GM19238 (cell line): Measurements from ENCODE around the gene RELA.

Experiments used
- DNase-seq: peaks from one replicate; pipeline ENCODE4 v3.0.0; 2011; ENCODE audit warnings: low spot score; ENCODE audit not compliant: insufficient read length

Gene RELA

DNA sequence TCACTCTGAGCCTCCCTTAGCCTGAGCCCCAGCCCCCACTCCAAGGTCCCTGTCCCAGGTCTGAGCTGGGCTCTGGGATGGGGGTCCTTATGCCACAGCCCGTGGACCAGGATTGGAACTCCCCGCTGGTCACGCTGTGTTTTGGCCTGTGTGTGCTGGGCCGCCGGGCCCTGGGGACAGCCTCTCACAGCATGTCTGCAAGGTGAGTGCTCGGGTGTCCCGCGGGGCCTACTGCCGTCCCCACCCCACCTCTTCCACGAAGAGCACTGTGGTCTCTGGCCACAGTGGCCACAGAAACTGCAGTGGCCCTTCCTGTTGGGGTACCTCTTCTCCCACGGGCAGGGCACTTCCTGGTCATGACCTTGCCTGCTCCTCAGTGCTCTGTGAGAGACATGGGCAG, 28.3 kb downstream of the RELA start:
- DNase-seq: no peak

DNA sequence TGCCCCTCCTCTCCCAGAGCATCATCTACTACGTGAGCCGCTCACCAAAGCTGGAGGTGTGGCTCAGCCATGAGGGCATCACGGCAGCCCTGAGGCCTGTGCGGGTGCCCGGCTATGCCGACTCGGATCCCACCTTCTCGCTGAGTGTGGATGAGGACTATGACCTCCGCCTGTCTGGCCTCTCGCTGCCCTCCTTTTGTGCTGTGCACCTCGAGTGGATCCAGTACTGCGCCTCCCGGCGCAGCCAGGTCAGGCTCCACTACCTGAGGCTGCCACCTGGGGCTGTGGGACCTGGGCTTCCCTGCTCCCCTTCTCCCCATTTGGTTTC, 28.6 kb downstream of the RELA start:
- DNase-seq: no peak

DNA sequence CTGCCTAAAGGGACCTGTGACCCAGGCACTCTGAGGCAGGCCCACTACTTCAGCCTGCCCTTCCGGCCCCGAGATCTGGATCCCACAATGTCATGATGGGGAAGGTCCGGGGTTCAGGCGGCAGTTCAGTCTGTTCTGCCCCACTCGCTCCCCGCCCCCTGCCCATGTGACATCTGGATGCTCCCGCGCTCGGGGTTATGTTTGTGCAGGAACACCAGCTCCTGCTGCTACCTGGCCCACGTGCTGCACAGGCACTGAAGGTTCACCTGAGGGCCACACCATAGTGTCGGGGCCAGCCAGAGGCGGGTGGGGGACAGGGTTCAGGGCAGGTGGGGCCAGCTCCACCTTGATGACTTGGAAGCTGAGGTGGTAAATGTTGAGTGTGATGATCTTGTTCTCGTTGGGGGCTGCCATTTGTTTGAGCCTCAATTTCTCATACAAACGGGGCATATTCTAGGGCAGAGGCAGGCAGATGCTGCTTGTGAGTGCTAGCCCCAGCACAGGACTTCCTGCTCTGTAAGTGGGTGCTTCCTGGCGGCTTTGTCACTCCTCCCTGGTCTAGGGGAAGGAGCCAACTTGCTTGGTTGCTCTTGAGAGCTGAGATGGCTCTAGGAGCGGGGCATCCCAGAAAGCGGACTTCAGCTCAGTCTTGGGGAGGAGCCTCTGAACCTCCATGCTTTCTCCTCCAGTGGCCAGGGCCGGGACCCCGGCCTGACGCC, 29.2 kb downstream of the RELA start:
- no peak for DNase-seq

DNA sequence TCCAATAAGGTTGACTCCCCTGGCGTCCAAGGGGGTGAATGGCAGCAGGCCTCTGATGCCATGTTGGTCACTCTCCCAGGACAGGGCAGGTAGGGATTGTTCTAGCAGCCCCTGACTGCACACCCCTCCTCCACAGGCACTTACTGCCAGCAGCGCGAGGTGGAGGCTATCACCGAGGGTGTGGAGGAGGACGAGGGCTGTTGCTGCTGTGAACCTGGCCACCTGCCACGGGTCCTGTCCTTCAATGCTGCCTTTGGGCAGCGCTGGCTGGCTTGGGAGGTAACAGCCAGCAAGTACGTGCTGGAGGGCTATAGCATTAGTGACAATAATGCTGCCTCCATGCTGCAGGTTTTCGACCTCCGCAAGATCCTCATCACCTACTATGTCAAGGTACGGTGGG, 32.5 kb downstream of the RELA start:
- DNase-seq: no peak

DNA sequence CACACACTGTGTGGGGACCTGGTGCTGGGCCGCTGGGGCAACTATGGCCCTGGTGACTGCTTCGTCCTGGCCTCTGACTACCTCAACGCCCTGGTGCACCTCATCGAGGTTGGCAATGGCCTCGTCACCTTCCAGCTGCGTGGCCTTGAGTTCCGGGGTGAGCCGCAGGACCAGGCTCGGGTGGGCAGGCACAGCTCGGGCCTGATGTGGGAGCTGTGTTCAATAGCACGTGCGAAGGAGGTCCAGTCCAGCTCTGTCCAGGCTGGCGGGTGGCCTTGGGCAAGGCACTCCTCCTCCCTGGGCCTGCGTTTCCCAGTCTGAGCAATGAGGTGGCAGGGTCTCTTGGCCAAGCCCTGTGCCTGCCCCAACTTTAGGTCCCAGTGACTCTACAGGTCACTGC, 33.1 kb downstream of the RELA start:
- no peak for DNase-seq

DNA sequence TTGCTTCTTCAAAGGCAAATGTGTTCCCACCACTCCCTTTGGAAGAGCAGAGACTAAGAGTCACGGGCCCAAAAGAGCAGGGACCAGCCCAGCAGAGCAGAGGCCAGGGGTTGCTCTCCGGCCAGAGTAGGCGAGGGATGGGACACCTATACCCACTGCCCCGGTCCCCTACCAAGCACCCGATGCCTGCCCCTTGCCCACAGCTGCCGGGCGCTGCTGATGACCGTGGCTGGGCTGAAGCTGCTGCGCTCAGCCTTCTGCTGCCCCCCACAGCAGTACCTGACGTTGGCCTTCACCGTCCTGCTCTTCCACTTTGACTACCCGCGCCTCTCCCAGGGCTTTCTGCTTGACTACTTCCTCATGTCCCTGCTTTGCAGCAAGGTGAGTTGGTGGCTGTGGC, 35.5 kb downstream of the RELA start:
- DNase-seq: no peak

DNA sequence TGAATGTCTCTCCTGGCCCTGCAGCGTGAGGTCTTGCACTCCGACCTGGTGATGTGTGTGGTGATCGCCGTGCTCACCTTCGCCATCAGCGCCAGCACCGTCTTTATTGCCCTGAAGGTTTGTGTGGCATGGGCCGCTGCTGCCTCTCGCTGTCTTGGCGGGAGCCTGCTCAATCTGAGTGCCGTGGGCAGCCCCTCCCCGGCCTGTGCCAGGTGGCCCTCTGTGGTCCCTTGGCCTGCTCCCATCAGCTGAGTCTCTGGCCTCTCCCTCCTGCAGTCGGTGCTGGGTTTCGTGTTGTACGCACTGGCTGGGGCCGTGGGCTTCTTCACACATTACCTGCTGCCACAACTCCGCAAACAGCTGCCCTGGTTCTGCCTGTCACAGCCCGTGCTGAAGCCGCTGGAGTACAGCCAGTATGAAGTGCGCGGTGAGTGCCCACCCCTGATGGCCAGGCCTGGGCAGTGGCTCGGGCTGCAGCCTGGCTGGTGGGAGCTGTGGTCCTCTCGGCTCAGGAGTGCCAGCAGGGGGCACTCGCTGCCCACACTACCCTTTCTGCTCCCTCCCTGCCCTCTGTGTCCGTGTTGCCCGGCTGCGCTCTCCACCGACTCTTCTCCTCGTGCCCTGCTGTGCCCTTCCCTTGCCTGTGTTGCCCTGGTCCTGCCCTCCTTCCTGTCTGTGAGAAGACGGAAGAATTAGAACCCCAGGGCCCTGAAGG, 36.9 kb downstream of the RELA start:
- DNase-seq: peak; percentile 75

DNA sequence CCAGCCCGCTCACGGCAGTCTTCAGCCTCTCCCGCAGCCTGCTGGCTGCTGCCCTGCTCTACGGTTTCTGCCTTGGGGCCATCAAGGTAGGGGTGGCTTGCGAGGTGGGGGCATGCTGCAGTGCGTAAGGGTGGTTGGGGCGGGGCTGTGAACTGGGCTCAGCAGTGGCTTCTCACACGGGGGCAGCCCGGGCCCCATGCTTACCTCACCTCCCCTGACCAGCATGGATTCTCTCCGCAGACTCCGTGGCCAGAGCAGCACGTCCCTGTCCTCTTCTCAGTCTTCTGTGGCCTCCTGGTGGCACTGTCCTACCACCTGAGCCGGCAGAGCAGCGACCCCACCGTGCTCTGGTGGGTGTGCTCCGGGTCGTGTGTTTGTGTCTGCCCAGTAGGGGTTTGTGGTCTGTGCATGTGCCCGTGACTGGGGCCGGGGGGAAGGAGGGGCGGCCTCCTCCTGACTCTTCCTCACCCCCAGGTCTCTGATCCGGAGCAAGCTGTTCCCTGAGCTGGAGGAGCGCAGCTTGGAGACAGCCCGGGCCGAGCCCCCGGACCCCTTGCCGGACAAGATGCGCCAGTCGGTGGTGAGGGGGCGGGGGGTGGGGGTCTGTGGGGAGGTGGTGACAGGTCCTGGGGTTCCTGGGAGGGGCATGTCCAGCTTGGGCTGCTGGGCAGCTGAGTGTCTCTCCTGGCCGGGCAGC, 37.6 kb downstream of the RELA start:
- no peak for DNase-seq

DNA sequence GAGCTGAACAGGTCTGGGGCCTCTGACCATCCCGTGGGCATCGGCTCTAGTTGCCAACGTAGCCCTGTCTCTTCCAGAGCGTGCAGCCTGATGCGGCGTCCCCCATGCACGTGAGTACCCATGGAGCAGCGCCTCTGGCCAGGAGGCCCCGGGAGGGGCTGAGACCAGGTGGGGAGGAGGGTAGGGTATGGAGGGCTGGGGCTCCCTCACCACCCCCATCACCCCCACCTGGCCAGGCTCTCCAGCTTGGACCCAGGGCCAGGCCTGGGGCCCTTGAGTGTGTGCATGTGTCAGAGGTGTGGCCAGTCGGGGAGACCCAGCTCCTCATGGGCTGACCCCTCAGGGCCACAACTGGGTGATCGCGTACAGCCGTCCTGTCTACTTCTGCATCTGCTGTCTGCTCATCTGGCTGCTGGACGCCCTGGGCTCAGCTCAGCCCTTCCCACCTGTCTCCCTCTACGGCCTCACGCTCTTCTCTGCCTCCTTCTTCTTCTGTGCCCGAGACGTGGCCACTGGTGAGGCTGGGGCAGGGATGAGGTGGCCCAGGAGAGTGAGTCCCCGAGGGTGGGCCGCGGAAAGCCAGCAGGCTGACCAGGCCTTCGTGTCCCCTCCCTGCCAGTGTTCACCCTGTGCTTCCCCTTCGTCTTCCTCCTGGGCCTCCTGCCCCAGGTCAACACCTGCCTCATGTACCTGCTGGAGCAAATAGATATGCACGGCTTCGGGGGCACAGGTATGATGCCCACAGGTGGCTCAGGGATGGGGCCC, 38.7 kb downstream of the RELA start:
- no peak for DNase-seq

DNA sequence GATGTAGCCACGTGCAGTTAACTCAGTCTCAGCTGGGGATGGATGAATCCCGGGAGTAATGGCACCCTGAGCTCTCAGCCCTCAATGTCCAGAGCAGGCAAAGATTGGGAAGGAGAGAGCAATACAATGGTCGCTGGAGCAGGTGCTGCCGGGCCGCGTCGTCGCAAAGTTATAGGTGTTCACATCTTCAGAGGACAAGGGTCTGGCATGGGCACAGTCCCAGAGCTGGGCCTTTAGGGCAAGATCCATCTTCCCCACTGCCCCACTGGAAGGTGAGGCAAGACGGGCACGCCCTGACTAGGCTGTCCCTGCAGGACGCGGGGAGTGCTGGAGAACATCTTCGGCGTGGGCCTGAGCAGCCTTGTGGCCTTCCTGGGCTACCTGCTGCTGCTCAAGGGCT, 39.5 kb downstream of the RELA start:
- DNase-seq: no peak

DNA sequence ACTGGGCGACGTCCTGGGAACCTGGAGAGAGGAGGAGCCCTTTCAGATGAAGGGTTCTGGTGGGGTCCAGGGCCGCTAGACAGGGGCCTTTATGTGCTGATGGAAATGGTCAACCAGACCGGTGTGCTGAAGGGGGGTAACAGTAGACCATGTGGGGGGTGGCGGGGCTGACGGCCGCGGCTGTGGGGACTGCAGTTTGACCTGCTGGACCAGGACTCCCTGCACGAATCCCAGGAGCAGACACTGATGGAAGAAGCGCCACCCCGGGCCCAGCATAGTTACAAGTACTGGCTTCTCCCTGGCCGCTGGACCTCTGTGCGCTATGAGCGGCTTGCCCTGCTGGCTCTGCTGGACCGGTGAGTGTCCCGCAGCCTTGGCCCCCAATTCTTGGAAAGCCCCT, 40.7 kb downstream of the RELA start:
- no peak for DNase-seq

DNA sequence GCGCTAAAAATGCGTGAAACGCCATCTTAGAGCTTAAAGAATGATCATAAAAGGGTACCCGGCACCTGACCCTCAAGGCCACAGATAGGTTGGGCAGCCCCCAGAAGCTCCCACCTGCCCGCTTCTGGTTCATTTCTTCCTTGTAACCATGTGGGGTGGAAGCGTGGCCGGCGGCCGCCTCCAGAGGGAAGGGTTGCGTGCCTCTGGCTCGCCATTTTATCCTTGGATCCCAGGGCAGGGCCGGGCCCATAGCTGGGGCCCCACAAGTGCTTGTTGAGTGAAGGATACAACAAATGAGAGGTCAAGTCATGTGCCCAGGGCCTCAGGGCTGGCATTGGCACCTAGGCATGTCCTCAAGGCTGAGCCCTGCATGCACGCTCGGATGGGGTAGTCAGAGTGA, 41.3 kb downstream of the RELA start:
- DNase-seq: no peak

DNA sequence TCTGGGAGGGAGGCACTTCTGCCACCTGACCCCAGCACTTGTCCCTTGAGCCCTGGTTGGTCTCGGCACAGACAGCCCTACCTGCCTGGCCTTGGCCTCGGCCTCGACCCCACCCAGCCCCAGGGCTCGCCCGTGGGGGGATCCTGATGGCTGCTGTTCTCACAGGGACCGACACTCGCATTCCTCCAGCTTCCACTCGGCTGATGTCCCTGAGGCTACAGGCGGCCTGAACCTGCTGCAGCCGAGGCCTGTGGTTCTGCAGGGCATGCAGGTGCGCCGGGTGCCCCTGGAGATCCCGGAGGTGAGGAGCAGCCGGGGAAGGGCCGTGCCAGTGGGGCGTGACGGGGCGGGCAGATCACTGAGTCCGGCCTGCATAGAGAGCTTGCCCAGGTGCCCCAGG, 42.0 kb downstream of the RELA start:
- DNase-seq: no peak

DNA sequence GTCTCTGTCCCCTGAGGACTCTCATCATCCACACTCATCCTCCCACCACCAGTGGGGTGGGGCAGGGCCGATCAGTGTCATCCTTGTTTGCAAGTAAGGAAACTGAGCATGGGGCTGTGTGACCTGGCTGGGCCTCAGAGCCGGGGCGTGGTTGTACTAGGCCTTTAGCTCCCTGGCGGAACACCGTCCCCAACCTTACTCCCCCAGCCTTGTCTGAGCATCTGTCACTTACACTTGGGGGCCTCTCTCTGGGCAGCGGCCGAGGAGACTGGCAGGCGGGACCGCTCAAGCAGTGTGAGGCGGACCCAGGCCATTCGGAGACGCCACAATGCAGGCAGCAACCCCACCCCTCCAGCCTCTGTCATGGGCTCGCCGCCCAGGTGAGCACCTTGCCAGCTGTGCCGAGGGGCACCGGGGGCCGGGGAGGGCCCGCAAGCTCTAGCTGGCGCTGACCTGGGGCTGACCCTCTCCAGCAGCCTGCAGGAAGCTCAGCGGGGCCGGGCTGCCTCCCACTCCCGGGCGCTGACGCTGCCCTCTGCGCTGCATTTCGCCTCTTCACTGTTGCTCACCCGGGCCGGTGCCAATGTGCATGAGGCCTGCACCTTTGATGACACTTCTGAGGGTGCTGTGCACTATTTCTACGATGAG, 43.3 kb downstream of the RELA start:
- no peak for DNase-seq

DNA sequence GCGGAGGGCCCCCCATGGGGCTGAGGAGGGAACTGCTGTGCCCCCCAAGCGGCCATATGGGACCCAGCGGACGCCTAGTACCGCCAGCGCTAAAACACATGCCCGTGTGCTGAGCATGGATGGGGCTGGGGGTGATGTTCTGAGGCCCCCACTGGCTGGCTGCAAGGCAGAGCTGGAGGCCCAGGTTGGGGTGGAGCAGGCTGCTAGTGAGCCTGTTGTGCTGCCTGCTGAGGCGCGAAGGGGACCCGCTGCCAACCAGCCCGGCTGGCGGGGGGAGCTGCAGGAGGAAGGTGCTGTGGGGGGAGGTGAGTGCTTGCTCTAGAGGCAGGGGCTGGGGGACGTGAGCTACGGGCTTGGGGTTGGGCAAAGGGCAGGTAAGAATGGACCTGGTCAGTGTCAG, 44.0 kb downstream of the RELA start:
- no peak for DNase-seq

DNA sequence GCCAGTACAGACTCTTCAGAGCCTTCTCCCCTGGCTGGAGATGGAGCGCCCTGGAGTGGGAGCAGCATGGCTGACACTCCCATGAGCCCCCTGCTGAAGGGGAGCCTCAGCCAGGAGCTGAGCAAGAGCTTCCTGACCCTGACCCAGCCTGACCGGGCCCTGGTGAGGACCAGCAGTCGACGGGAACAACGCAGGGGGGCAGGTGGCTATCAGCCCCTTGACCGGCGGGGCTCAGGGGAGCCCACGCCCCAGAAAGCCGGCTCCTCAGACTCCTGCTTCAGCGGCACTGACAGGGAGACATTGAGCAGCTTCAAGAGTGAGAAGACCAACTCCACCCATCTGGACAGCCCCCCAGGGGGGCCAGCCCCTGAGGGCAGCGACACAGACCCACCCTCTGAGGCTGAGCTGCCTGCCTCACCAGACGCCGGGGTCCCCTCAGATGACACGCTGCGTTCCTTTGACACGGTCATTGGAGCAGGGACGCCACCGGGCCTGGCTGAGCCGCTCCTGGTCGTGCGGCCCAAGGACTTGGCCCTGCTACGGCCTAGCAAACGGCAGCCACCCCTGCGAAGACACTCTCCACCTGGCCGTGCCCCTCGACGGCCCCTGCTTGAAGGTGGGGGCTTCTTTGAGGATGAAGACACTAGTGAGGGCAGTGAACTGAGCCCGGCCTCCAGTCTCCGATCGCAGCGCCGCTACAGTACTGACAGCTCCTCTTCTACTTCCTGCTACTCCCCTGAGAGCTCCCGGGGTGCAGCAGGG, 44.5 kb downstream of the RELA start:
- DNase-seq: no peak

DNA sequence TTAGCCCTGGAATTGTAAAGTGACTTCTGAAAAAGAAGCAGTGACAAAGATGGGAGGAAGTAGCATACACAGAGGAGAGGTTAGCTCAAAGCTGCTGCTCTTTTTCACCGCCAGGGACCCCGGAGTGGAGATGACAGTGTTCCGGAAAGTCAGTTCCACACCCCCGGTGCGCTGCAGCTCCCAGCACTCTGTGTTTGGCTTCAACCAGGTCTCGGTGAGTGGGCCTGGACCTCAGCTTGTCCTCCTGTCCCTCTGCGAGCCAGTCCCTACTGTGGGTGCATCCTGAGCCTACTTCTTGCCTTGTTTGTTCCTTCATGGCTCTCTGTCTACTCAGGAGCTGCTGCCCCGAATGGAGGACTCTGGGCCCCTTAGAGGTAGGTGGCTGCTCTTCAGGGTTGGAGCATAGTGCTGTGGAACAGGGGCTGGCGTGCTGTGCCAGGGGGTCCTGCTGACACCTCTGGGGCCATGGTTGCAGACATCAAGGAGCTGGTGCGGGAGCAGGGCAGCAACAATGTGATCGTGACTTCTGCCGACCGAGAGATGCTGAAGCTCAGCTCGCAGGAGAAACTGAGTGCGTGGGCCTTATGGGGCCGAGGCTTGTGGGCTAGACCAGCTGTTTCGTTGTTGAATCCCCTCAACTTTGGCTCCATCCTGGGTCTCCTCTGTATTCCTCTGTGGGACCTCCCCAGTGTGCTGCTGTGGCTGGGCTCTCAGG, 45.4 kb downstream of the RELA start:
- no peak for DNase-seq

DNA sequence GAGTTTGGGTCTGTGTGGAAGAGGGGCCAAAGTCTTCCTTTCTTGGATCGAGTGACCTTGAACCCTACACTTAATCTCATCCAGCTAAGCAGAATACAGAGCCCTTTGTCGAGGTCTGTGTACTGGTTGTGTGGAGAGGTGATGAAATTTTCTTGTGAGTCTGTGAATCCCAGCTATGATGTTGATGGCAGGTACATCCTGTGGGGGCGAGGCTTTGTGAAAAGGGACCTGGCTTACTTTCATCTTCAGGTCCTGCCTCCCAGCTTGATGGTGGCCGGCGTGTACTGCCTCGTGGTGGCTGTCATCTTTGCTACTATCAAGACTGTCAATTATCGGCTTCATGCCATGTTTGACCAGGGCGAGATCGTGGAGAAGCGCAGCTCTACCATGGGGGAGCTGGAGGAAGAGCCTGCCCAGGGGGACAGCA, 46.1 kb downstream of the RELA start:
- DNase-seq: no peak

DNA sequence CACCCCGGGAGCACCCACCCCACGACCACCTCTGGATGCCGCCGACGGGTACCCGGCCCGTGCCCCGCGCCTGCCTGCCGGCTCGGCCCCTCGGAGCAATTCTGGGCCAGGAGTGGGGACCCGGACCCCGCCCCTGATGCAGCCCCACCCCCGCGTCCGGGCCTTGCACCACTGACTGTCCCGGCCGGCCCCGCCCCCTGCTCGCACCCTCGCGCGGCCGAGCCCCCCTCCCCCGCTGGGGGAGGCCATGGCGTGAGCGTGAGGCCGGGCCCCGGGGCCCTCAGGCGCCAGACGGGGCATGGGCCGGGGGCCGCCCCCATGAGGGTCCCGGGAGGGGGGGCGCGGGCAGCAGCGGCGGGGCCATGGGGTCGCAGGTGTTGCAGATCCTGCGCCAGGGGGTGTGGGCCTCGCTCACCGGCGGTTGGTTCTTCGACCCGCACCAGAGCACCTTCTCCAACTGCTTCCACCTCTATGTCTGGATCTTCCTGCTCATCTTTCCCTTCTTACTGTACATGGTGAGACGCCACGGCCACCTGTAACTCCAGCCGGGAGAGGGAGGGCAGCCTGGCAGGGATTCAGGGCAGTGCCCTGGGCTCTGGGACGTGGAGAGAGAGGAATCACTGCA, 46.7 kb downstream of the RELA start:
- DNase-seq: peak; percentile 70
